NCI-H510A treated with DMSO at 0.1 percent for 48 hours (cell line): ENCODE measurements around the gene MAGI1.

ENCODE experiments used
- DNase-seq: peaks from one replicate; lab custom pipeline; 2025; lab: John Stamatoyannopoulos, UW

The MAGI1 gene

GRCh38 chr3:65305836-65306235 is 732.9 kb downstream of the MAGI1 start:
- no peak for DNase-seq
